Erythroblast (primary cell): ENCODE data around the gene DGLUCY.

Source experiments
- GATA1 ChIP-seq: IDR thresholded peaks from 2 replicates; pipeline ENCODE4 v1.6.1; 2011; ENCODE audit warnings: low read depth, mild to moderate bottlenecking, control low read depth, low read length, moderate library complexity
- POLR2A ChIP-seq: IDR thresholded peaks from 2 replicates; pipeline ENCODE4 v1.6.1; 2011; ENCODE audit warnings: mild to moderate bottlenecking, low read length

GRCh38 chr14:91119556-91120311 lies 5.9 kb downstream of the DGLUCY start:
- no peak for TF ChIP-seq POLR2A
- TF ChIP-seq GATA1 = no peak
